HG03354 (cell line): Measurements from ENCODE around the gene LBX2.

ENCODE experiments used
- ATAC-seq: cut with Tn5 transposase; IDR thresholded peaks from one replicate; pipeline ENCODE4 v1.9.1; 2021; ENCODE audit warnings: mild to moderate bottlenecking; ENCODE audit not compliant: unreplicated experiment, poor library complexity, severe bottlenecking

Gene LBX2

GRCh38 chr2:74499267-74499939 lies at the start of gene LBX2:
Gene LBX2 (minus strand): TSS chr2:74499603. CDS start chr2:74499537, 66 bp downstream.
- no peak for ATAC-seq

GRCh38 chr2:74548285-74548899 lies 49.0 kb upstream of the LBX2 start:
- no peak for ATAC-seq

GRCh38 chr2:74546004-74546403 lies 46.6 kb upstream of the LBX2 start:
- ATAC-seq: no peak

- ATAC-seq: no peak
Measured at GRCh38 chr2:74544634-74545033, 45.2 kb upstream of the LBX2 start.

GRCh38 chr2:74542978-74543377 lies 43.6 kb upstream of the LBX2 start:
- ATAC-seq: no peak

GRCh38 chr2:74540291-74540690 lies 40.9 kb upstream of the LBX2 start:
- ATAC-seq: no peak

GRCh38 chr2:74538881-74539339 lies 39.5 kb upstream of the LBX2 start:
- ATAC-seq: no peak

GRCh38 chr2:74537140-74537539 lies 37.7 kb upstream of the LBX2 start:
- no peak for ATAC-seq

GRCh38 chr2:74536166-74536950 lies 37.0 kb upstream of the LBX2 start:
- ATAC-seq: no peak

- no peak for ATAC-seq
Measured at GRCh38 chr2:74535440-74535965, 36.1 kb upstream of the LBX2 start.

- ATAC-seq: no peak
Measured at GRCh38 chr2:74534411-74534810, 35.0 kb upstream of the LBX2 start.

GRCh38 chr2:74533464-74533863 lies 34.1 kb upstream of the LBX2 start:
- no peak for ATAC-seq

GRCh38 chr2:74532222-74532621 lies 32.8 kb upstream of the LBX2 start:
- ATAC-seq: no peak

- no peak for ATAC-seq
Measured at GRCh38 chr2:74531666-74532065, 32.3 kb upstream of the LBX2 start.

- peak; percentile 36 for ATAC-seq
Measured at GRCh38 chr2:74530239-74531187, 31.1 kb upstream of the LBX2 start.

GRCh38 chr2:74529357-74530238 lies 30.2 kb upstream of the LBX2 start, which contains the start of the genes AUP1 and HTRA2:
Gene AUP1 (minus strand): TSS chr2:74529706. CDS start chr2:74529629, 77 bp downstream.
Gene HTRA2 (plus strand): TSS chr2:74529933. CDS start chr2:74530007, 74 bp downstream.
- ATAC-seq: peak; percentile 83

- ATAC-seq: peak; percentile 15
Measured at GRCh38 chr2:74528600-74529356, 29.4 kb upstream of the LBX2 start.

- ATAC-seq: no peak
Measured at GRCh38 chr2:74527741-74528140, 28.3 kb upstream of the LBX2 start.
